HepG2 (cell line): ENCODE data around the gene U2SURP. TPM values are rescaled to one million over a fixed set of nuclear protein-coding genes. Genes with fewer than 3 reads are reported as not detected.

Experiments used
- ATAC-seq: fragments of 200-7000 bp; cut with Tn5 transposase; 3 replicates; pipeline ENCODE4 v1.9.1; 2020; ENCODE audit warnings: mild to moderate bottlenecking, moderate library complexity
- BruUV-seq: library from RNA; stranded (reverse); fragments of 400-500 nt; replicated peaks from 2 replicates; lab custom pipeline; 2021; lab: Mats Ljungman, UMichigan
- CTCF ChIA-PET: fragments of 300-600 bp; formaldehyde crosslinking; extraction: SDS; loops from one replicate; lab custom pipeline; 2021; ENCODE audit warnings: low total read pairs, inconsistent platforms, low intra/inter-chr PET ratio; lab: Yijun Ruan, JAX
- POLR2A ChIA-PET: fragments of 350-600 bp; sonication (Branson Sonifier 250); formaldehyde crosslinking; loops from one replicate; lab custom pipeline; 2020; ENCODE audit warnings: antibody characterized with exemption, inconsistent platforms; lab: Yijun Ruan, JAX
- DNase-seq: peaks from one replicate; pipeline ENCODE4 v3.0.0-alpha.2; 2015; ENCODE audit warnings: low spot score
- FAIRE-seq: peaks from 3 replicates; lab custom pipeline; 2011; peaks lifted over from hg19 to GRCh38; lab: Jason Lieb, UNC
- H2AFZ ChIP-seq: one replicate; pipeline ENCODE4 v1.6.1; 2011; ENCODE audit warnings: low read length, inconsistent platforms
- H3K27ac ChIP-seq: fragments of 300-600 bp; 3 replicates; pipeline ENCODE4 v1.8.0; 2011; ENCODE audit warnings: mixed run types, mild to moderate bottlenecking, mixed read lengths, low read length, inconsistent platforms; ENCODE audit not compliant: insufficient read depth; ENCODE audit errors: extremely low read length
- H3K27me3 ChIP-seq, 2 experiments: fragments of 200-600 bp in 1 of 2; 2 replicates in 1 of 2; 3 replicates in 1 of 2; pipeline versions ENCODE4 v1.6.0 to v1.8.0; 2011; ENCODE audit warnings: low read length in 2 of 2, mild to moderate bottlenecking in 2 of 2, moderate library complexity in 2 of 2, inconsistent platforms in 1 of 2; ENCODE audit not compliant: insufficient read depth in 2 of 2, control insufficient read depth in 1 of 2
- H3K36me3 ChIP-seq, 2 experiments: fragments of 200-600 bp in 1 of 2; replicated peaks in 1 of 2; 2 replicates in 1 of 2; 3 replicates in 1 of 2; pipeline versions ENCODE4 v1.5.1 to v1.8.0; 2011; ENCODE audit warnings: low read length in 2 of 2, inconsistent platforms in 1 of 2; ENCODE audit not compliant: insufficient read depth in 2 of 2, control insufficient read depth in 1 of 2
- H3K4me1 ChIP-seq: 2 replicates; pipeline ENCODE4 v1.5.1; 2012; ENCODE audit warnings: low read length, inconsistent platforms; ENCODE audit not compliant: insufficient read depth
- H3K4me2 ChIP-seq: 2 replicates; pipeline ENCODE4 v1.6.0; 2011; ENCODE audit warnings: low read depth, low read length, inconsistent platforms
- H3K4me3 ChIP-seq, 3 experiments: fragments of 200-600 bp in 1 of 3; sonication (generic), shearing (Covaris generic) in 1 of 3; replicated peaks in 1 of 3; 2 replicates each; pipeline ENCODE4 v1.5.1; 2011 to 2016; ENCODE audit warnings: low read length in 3 of 3, inconsistent platforms in 2 of 3, low read depth in 2 of 3, mild to moderate bottlenecking in 2 of 3, control low read depth in 1 of 3, mixed read lengths in 1 of 3; ENCODE audit not compliant: insufficient read depth in 1 of 3
- H3K79me2 ChIP-seq: one replicate; pipeline ENCODE4 v1.6.1; 2011; ENCODE audit warnings: low read length, inconsistent platforms; ENCODE audit not compliant: insufficient read depth
- H3K9ac ChIP-seq: 2 replicates; pipeline ENCODE4 v1.6.0; 2011; ENCODE audit warnings: mild to moderate bottlenecking, low read depth, low read length, inconsistent platforms; ENCODE audit not compliant: insufficient read depth
- H3K9me3 ChIP-seq: 2 replicates; pipeline ENCODE4 v1.5.1; 2012; ENCODE audit warnings: mild to moderate bottlenecking, low read length
- H4K20me1 ChIP-seq: 2 replicates; pipeline ENCODE4 v1.6.0; 2011; ENCODE audit warnings: inconsistent platforms, mild to moderate bottlenecking, low read length, moderate library complexity; ENCODE audit not compliant: insufficient read depth
- EP300 ChIP-seq, 3 experiments: sonication (generic) in 1 of 3; formaldehyde crosslinking in 1 of 3; IDR thresholded peaks; 2 replicates each; pipeline versions ENCODE4 v1.5.1 to v1.6.1; 2011 to 2020; ENCODE audit warnings: low read depth in 2 of 3, low read length in 2 of 3, borderline replicate concordance in 1 of 3, improper control_type of control experiment in 1 of 3, mild to moderate bottlenecking in 1 of 3, missing genetic modification reagents in 1 of 3, moderate library complexity in 1 of 3
- HBP1 ChIP-seq: IDR thresholded peaks from 2 replicates; pipeline ENCODE4 v1.6.1; 2016; ENCODE audit warnings: low read depth, control low read depth
- MLXIP ChIP-seq: sonication (generic); formaldehyde crosslinking; IDR thresholded peaks from 2 replicates; pipeline ENCODE4 v1.9.0; 2021; ENCODE audit warnings: missing genetic modification reagents, borderline replicate concordance
- NRL ChIP-seq: sonication (generic); formaldehyde crosslinking; IDR thresholded peaks from 2 replicates; pipeline ENCODE4 v1.5.0; 2020; ENCODE audit warnings: missing genetic modification reagents, mild to moderate bottlenecking, moderate library complexity, borderline replicate concordance
- RBM39 ChIP-seq: fragments of 200-400 bp; formaldehyde crosslinking; IDR thresholded peaks from one replicate; pipeline ENCODE4 v1.6.1; 2018; ENCODE audit warnings: antibody characterized with exemption, mild to moderate bottlenecking, low read depth, low read length; ENCODE audit not compliant: poor library complexity, severe bottlenecking
- ZNF225 ChIP-seq: sonication (generic); formaldehyde crosslinking; IDR thresholded peaks from 2 replicates; pipeline ENCODE4 v1.4.0; 2020; ENCODE audit warnings: mild to moderate bottlenecking, missing genetic modification reagents
- ZNF280B ChIP-seq: sonication (generic); formaldehyde crosslinking; IDR thresholded peaks from 2 replicates; pipeline ENCODE4 v1.5.0; 2020; ENCODE audit warnings: missing genetic modification reagents, mild to moderate bottlenecking, borderline replicate concordance
- ZNF326 ChIP-seq: sonication (generic); formaldehyde crosslinking; IDR thresholded peaks from 2 replicates; pipeline ENCODE4 v1.4.0; 2020; ENCODE audit warnings: missing genetic modification reagents, borderline replicate concordance
- ZNF432 ChIP-seq: sonication (generic); formaldehyde crosslinking; IDR thresholded peaks from 2 replicates; pipeline ENCODE4 v1.5.0; 2020; ENCODE audit warnings: missing genetic modification reagents, mild to moderate bottlenecking, borderline replicate concordance
- ZNF510 ChIP-seq: sonication (generic); formaldehyde crosslinking; IDR thresholded peaks from 2 replicates; pipeline ENCODE4 v1.4.0; 2020; ENCODE audit warnings: low read depth, mild to moderate bottlenecking, missing genetic modification reagents
- ZNF713 ChIP-seq: sonication (generic); formaldehyde crosslinking; IDR thresholded peaks from 2 replicates; pipeline ENCODE4 v1.4.0; 2020; ENCODE audit warnings: mild to moderate bottlenecking, missing genetic modification reagents
- ZNF75D ChIP-seq: sonication (generic); formaldehyde crosslinking; IDR thresholded peaks from 2 replicates; pipeline ENCODE4 v1.8.1; 2023; ENCODE audit warnings: missing genetic modification reagents, mild to moderate bottlenecking, borderline replicate concordance
- ZNF841 ChIP-seq: sonication (generic); formaldehyde crosslinking; IDR thresholded peaks from 2 replicates; pipeline ENCODE4 v1.8.1; 2023; ENCODE audit warnings: missing genetic modification reagents, borderline replicate concordance
- WGBS: methylation state at CpG from one replicate; pipeline ENCODE4 v1.1.6; 2017; ENCODE audit warnings: low lambda C conversion rate; 5-methylcytosine and 5-hydroxymethylcytosine counted together
- in situ Hi-C: cut with HindIII; loops from 2 replicates; pipeline ENCODE4 v1.10.0; 2017; ENCODE audit warnings: low pct_unique_long_range_greater_than_20kb; ENCODE audit not compliant: extremely low pct_ligation_motif_present
- intact Hi-C: fragments of 100-400 bp; cut with micrococcal nuclease; formaldehyde crosslinking; loops from one replicate; pipeline ENCODE4 v1.10.0; 2022; ENCODE audit not compliant: unreplicated experiment
- polyA plus RNA-seq, 8 experiments: library from polyadenylated mRNA; depleted of rRNA in 3 of 8; stranded (reverse) in 7 of 8; unstranded in 1 of 8; fragments of >200 nt; fragmentation: Illumina TruSeq in 4 of 8; extraction: Trizol in 4 of 8; gene quantifications; 2 replicates each; pipeline versions ENCODE4 v1.2.1 to v1.2.3, GENCODE V29; 2011 to 2016; ENCODE audit warnings: low read depth in 4 of 8, missing spikeins in 1 of 8, mixed read lengths in 1 of 8; ENCODE audit not compliant: insufficient read depth in 1 of 8
- total RNA-seq, 5 experiments: library from RNA; depleted of rRNA; stranded (reverse); fragments of >200 nt; fragmentation: Illumina TruSeq; extraction: Trizol; gene quantifications; 2 replicates each; pipeline ENCODE4 v1.2.3, GENCODE V29; 2016; ENCODE audit warnings: low read depth in 1 of 5

The U2SURP gene
- total and polyA plus RNA-seq, 2 of the 13 experiments (the other 11 are each of a cell fraction or from before 2014, with no cell fraction given): 55.9 to 173 TPM

GRCh38 chr3:142965581-142965980, 35.8 kb upstream of the U2SURP start:
- Histone ChIP-seq H3K9me3 (no peaks in the 10 kb centered on the region), H3K4me1 (peaks cover 43% of the 10 kb centered on the region), H3K9ac (no peak overlapping the region), H3K79me2 (peaks cover 4% of the 10 kb centered on the region), H3K4me2 (no peak overlapping the region), H2AFZ (no peak overlapping the region), H4K20me1 (no peaks in the 10 kb centered on the region), H3K4me3 (no peak overlapping the region), H3K36me3 (no peaks in the 10 kb centered on the region), H3K27ac (no peak overlapping the region), H3K27me3 (peaks cover 0 to 11% of the 10 kb centered on the region in 2 experiments; a peak in 2 of 5 replicates)
- POLR2A ChIA-PET: interaction anchor here (1.1 to 2.3 kb wide), 3 partner anchors 24 to 35 kb away, joined by 4 to 5 read pairs (median 5); no protein-coding TSS in a partner anchor
- in situ Hi-C loops (no loop called here), intact Hi-C loops (no loop called here)
- no TSS peak for BruUV-seq
- ATAC-seq (no peak), DNase-seq (no peak), FAIRE-seq (no peak)
- CTCF ChIA-PET: no interaction called here
- 64% methylated on average over 3 of the region's 3 CpGs for WGBS
- TF ChIP-seq ZNF841 (CRISPR knock-in tag) (no peak), NRL (no peak), ZNF432 (no peak), ZNF713 (CRISPR knock-in tag) (no peak), ZNF75D (CRISPR knock-in tag) (no peak), RBM39 (no peak), ZNF280B (no peak), MLXIP (CRISPR knock-in tag) (no peak), HBP1 (no peak), ZNF225 (CRISPR knock-in tag) (no peak), EP300 (IDR thresholded peaks at IDR 0.05; ENCODE audit: low read depth in 2 of 2, low read length in 2 of 2) (no peak), EP300 (CRISPR knock-in tag; IDR thresholded peaks at IDR 0.05; ENCODE audit: borderline replicate concordance) (no peak), ZNF326 (no peak), ZNF510 (no peak)
